Activated gamma-delta T cell treated with anti-CD3 and anti-CD28 coated beads, Interleukin-2, amount 50 U/mL, for 16 hours (primary cell): ENCODE data around the gene PLSCR1.

Source experiments
- DNase-seq: peaks from one replicate; pipeline ENCODE4 v3.0.0-alpha.2; 2020; ENCODE audit warnings: low read depth

Gene PLSCR1

DNA sequence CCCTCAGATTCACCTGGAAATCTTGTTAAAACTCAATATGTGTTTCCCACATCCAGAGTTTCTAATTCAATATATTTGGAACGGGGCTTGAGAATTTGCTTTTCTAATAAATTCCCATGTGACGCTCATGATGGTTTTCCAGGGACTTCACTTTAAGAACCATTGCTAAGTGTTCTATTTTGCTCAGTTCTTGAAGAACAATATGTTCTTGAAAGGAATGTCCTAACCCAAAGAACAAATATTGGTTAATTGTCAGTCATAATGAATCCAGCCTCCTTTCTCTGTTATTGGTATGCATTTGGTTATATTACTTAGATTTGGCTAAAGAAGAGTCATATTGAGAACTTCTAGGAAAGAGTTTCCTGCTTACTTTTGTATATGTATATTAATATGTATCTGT lies 70.7 kb downstream of the PLSCR1 start:
- DNase-seq, result no peak

DNA sequence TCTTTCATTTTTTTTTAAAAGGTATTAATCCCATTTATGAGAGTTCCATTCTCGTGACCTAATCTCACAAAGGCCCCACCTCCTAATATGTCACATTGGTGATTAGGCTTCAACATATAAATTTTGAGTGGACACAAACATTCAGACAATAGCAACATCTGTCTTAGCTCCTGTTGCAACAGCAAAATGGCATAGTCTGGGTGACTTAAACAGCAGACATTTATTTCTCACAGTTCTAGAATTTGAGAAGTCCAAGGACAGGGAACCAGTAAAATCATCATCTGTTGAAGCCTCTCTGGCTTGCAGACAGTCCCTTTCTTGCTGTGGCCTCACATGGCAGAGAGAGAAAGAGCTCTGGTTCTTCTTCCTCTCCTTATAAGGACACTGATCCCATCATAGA lies 71.8 kb downstream of the PLSCR1 start:
- no peak for DNase-seq

DNA sequence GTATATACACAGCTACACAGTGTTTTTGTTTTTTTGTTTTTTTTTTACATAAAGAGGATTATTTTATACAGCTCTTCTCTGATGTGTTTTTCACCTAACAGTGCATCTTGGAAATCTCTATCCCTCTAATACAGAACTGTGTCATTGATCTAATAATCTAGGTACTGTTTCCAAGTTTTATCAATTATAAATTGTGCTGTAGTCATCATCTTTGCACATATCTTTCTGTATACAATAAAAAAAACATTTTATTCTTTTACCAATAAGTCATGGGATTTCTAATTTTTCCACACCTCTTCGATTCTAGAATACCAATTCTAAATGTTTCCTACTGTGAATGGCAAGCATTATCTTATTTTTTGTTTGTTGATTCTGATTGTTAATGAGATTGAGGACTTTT lies 73.4 kb downstream of the PLSCR1 start:
- no peak for DNase-seq

DNA sequence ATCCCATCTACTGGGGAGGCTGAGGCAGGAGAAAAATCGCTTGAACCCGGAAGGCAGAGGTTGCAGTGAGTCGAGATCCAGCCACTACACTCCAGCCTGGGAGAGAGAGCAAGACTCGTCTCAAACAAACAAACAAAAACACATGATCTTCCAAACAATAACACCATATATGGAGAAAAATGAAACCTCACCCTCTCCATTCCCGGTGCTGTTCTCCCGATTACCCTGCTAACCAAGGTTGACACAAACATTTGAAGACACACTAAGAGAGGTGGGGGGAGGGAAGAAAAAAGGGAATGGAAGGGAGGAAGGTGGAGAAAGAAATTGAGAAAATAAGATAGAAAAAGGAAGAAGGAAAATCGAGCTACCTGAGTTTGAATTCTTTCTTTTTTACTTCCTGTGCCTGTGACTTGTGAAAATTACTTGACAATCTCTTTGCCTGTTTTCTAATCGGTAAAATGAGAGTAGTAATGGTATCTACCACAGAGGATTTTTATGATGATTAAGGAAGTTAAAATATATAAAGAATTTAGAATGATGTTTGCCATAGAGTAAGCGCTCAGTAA lies 73.9 kb downstream of the PLSCR1 start:
- no peak for DNase-seq

DNA sequence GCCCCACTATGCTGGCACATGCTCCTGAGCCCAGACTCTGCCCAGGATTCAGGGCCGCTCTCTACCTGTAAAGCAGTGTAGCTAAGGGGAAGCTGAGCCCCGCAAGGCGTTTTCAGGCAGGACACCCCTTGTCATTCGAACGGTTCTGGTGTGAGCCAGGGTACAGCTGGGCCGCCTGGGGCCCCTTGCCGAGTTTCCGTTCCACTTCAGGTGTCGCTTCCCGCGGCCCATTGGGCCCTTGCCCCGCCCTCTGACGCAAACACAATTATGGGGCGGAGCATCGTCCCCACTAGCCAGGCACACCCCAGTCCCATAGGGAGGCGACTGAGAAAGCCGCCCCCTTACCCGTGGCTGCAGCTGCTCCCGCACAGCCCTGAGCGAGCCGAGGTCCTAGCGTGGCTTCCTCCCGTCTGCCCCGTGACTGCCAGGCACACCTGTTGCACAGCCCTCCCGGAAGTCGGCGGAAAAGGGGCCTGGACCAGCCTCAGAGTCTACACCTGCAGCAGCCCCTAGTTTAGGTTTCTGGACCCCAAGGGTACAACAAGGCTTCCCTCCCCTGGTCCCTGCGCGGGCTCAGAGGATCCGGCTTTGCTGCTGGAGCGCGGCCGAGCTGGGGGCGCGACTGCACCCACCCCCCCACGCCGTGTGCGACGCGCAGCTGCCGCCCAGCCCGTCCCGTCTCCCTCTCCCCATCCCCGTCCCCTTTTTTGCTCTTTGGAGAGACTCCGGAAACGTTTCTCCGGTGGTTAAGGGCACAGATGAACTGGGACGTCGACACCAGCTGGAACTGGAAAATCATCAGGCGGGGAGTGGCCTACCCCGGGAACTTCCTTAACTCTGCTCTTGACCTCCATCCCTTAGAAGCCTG lies 75.0 kb downstream of the PLSCR1 start, which contains the start of gene PLSCR2:
TSS of gene PLSCR2 (minus strand) at position 412 of the 868 bp plus-strand sequence. CDS start 9,657 bp downstream, outside the sequence.
- peak; percentile 48 for DNase-seq

DNA sequence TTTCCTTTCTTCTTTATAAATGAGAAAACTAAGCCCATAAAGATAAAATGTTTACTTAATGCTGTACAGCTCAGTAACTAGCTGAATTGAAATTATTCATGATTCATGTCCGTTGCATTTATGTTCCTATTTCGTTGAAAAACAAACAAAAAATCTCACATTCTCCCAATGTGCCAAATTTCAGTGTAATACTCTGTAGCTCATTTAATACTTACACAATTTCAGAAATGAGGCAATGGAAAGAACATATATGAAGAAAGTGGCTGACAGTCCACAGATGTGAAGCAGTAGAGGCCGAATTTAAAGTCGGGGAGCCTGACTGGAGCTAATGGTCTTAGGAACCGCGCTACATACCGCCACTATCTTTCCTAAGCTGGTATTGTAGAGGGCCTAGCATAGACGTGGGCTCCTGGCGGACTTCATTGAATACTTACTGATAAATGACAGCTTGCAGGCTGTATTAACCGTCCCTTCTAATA lies 75.7 kb downstream of the PLSCR1 start:
- no peak for DNase-seq

DNA sequence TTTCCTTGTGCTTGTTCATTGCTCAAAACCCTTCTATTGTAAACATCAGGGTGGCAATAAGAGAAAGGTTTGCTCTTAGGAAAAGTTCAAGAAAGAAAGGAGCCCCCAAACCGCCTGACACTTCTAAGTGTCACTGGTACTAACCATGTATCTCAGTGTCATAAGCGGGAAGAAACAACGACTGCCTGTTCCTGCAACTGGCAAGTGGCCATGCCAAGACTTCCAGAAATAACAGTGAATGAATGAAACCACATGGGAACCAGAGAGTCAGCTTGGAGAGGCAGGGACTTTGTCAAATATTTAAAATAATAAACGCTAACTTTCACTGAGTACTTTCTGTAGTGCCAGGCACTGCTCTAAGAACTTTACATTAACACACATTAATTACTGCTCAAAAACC lies 76.2 kb downstream of the PLSCR1 start:
- DNase-seq, result no peak

DNA sequence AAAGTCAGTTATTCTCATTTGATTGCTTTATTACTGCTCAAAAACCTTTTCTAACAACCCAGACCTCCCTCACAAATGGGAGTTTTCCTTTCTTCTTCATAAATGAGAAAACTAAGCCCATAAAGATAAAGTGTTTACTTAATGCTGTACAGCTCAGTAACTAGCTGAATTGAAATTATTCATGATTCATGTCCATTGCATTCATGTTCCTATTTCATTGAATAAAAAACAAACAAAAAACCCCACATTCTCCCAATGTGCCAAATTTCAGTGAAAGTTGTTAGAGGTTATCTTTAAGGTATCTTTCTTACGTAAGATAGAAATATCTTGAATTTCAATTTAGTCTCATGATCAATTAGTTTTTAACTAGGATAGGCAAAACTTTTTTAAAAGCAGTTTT lies 77.8 kb downstream of the PLSCR1 start:
- DNase-seq, result no peak

DNA sequence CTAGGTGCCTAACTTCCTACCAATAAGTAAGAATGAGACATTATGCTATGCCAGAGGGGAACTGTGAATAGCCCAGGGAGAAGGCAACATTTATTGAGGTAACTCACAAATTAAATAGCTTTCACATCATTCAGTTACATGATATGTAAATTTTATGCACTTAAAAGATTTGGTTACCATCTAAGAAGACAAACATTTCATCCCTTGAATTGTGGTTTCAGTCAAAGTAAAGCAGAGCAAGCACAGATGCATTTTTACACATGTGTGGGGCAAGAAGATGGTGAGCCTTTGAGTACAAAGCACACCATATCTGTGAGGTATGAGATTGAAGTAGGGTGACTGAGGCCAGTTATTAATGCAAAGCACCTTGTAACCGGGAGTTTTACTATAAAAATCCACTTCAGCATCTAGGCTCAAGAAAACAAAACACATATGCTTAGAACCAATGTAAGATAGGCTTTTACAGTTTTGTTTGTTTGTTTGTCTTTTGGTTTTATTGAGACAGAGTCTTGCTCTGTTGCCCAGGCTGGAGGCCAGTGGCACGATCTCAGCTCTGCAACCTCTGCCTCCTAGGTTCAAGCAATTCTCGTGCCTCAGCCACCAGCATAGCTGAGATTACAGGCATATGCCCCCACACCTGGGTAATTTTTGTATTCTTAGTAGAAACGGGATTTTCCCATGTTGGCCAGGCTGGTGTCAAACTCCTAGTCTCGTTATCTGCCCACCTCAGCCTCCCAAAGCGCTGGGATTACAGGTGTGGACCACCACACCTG lies 78.5 kb downstream of the PLSCR1 start:
- DNase-seq, result no peak
